H1 (cell line): ENCODE results near the gene SMG5. TPM values are rescaled to one million over a fixed set of nuclear protein-coding genes. Genes with fewer than 3 reads are reported as not detected.

Experiments
- CTCF ChIA-PET: fragments of 300-600 bp; sonication (Branson Sonifier 250); formaldehyde crosslinking; loops from one replicate; lab custom pipeline; 2021; ENCODE audit not compliant: partially characterized antibody; lab: Charles Lee
- POLR2A ChIA-PET: fragments of 300-600 bp; sonication (Branson Sonifier 250); formaldehyde crosslinking; loops from one replicate; lab custom pipeline; 2021; ENCODE audit warnings: inconsistent platforms; ENCODE audit not compliant: partially characterized antibody; lab: Charles Lee
- DNase-seq, 2 experiments: peaks; one replicate each; pipeline versions ENCODE4 v3.0.0 to v3.0.0-alpha.2; 2010 to 2022; ENCODE audit warnings: low spot score in 2 of 2, low read depth in 1 of 2, mixed read lengths in 1 of 2
- FAIRE-seq: peaks from 2 replicates; lab custom pipeline; 2011; peaks lifted over from hg19 to GRCh38; lab: Jason Lieb, UNC
- H2AFZ ChIP-seq: 2 replicates; pipeline ENCODE4 v1.8.1; 2012; ENCODE audit warnings: low read length, inconsistent platforms
- H2AK5ac ChIP-seq: 2 replicates; pipeline ENCODE4 v1.6.1; 2013; ENCODE audit warnings: low read depth, low read length
- H2BK120ac ChIP-seq: replicated peaks from 2 replicates; pipeline ENCODE3; 2013; ENCODE audit warnings: low read depth, low read length, inconsistent platforms
- H2BK12ac ChIP-seq: 2 replicates; pipeline ENCODE4 v1.6.1; 2013; ENCODE audit warnings: low read depth, low read length
- H2BK15ac ChIP-seq: 2 replicates; pipeline ENCODE4 v1.6.1; 2013; ENCODE audit warnings: low read length
- H2BK20ac ChIP-seq: 2 replicates; pipeline ENCODE4 v1.6.1; 2013; ENCODE audit warnings: low read length
- H2BK5ac ChIP-seq: 2 replicates; pipeline ENCODE4 v1.6.1; 2013; ENCODE audit warnings: low read depth, low read length
- H3K14ac ChIP-seq: 2 replicates; pipeline ENCODE4 v1.6.1; 2013; ENCODE audit warnings: inconsistent platforms; ENCODE audit not compliant: insufficient read length
- H3K18ac ChIP-seq: 2 replicates; pipeline ENCODE4 v1.6.1; 2013; ENCODE audit warnings: low read length; ENCODE audit errors: extremely low read depth
- H3K23ac ChIP-seq: 2 replicates; pipeline ENCODE4 v1.6.1; 2013; ENCODE audit warnings: inconsistent platforms; ENCODE audit not compliant: insufficient read length
- H3K23me2 ChIP-seq: 2 replicates; pipeline ENCODE4 v1.6.1; 2013; ENCODE audit warnings: low read depth, low read length
- H3K27ac ChIP-seq: 2 replicates; pipeline ENCODE4 v1.6.1; 2011; ENCODE audit warnings: low read depth, low read length, inconsistent platforms
- H3K27me3 ChIP-seq, 4 experiments: replicated peaks in 1 of 4; 1 replicate in 1 of 4; 2 replicates in 3 of 4; pipeline versions ENCODE4 v1.6.1 to v1.8.1; 2011 to 2013; ENCODE audit warnings: low read length in 3 of 4, mild to moderate bottlenecking in 3 of 4, inconsistent platforms in 2 of 4, mixed read lengths in 2 of 4, moderate library complexity in 1 of 4; ENCODE audit not compliant: control insufficient read depth in 3 of 4, insufficient read depth in 3 of 4; ENCODE audit errors: extremely low read depth in 1 of 4
- H3K36me3 ChIP-seq, 4 experiments: 2 replicates each; pipeline versions ENCODE4 v1.6.1 to v1.8.1; 2011 to 2013; ENCODE audit warnings: mild to moderate bottlenecking in 4 of 4, low read length in 3 of 4, moderate library complexity in 2 of 4, control low read depth in 1 of 4, inconsistent platforms in 1 of 4; ENCODE audit not compliant: insufficient read depth in 4 of 4, control insufficient read depth in 2 of 4
- H3K4ac ChIP-seq: replicated peaks from 2 replicates; pipeline ENCODE3; 2013; ENCODE audit warnings: low read length, low read depth, mixed read lengths, inconsistent platforms; ENCODE audit not compliant: insufficient read length
- H3K4me1 ChIP-seq, 4 experiments: replicated peaks in 1 of 4; 1 replicate in 1 of 4; 2 replicates in 3 of 4; pipeline versions ENCODE4 v1.6.1 to v1.8.1; 2011 to 2013; ENCODE audit warnings: low read length in 3 of 4, inconsistent platforms in 2 of 4, mixed read lengths in 1 of 4; ENCODE audit not compliant: insufficient read depth in 4 of 4, control insufficient read depth in 3 of 4
- H3K4me2 ChIP-seq, 2 experiments: 2 replicates each; pipeline versions ENCODE4 v1.6.1 to v1.8.1; 2011 to 2013; ENCODE audit warnings: low read depth in 2 of 2, low read length in 2 of 2, control low read depth in 1 of 2, inconsistent platforms in 1 of 2, mild to moderate bottlenecking in 1 of 2; ENCODE audit not compliant: insufficient read depth in 1 of 2
- H3K4me3 ChIP-seq, 4 experiments: fragments of 200-600, 300-600 bp in 1 of 4; sonication (generic), shearing (Covaris generic), sonication (Bioruptor Twin) in 1 of 4; 2 replicates each; pipeline versions ENCODE4 v1.5.1 to v1.8.1; 2011 to 2016; ENCODE audit warnings: low read length in 4 of 4, low read depth in 3 of 4, control low read depth in 2 of 4, inconsistent platforms in 2 of 4, mild to moderate bottlenecking in 2 of 4, mixed read lengths in 1 of 4, moderate library complexity in 1 of 4; ENCODE audit not compliant: insufficient read depth in 2 of 4; ENCODE audit errors: extremely low read depth in 1 of 4
- H3K56ac ChIP-seq: replicated peaks from 2 replicates; pipeline ENCODE3; 2013; ENCODE audit warnings: low read depth, mild to moderate bottlenecking, mixed read lengths, low read length, inconsistent platforms; ENCODE audit not compliant: insufficient read length
- H3K79me1 ChIP-seq: 2 replicates; pipeline ENCODE4 v1.6.1; 2013; ENCODE audit warnings: low read depth, low read length, control low read depth
- H3K79me2 ChIP-seq, 2 experiments: 2 replicates each; pipeline versions ENCODE4 v1.6.1 to v1.8.1; 2012 to 2013; ENCODE audit warnings: low read length in 2 of 2, mild to moderate bottlenecking in 2 of 2, inconsistent platforms in 1 of 2; ENCODE audit not compliant: insufficient read depth in 2 of 2, control insufficient read depth in 1 of 2
- H3K9ac ChIP-seq, 4 experiments: replicated peaks in 1 of 4; 1 replicate in 1 of 4; 2 replicates in 3 of 4; pipeline versions ENCODE4 v1.6.1 to v1.8.1; 2011 to 2013; ENCODE audit warnings: low read depth in 3 of 4, low read length in 3 of 4, control low read depth in 2 of 4, mild to moderate bottlenecking in 2 of 4, moderate library complexity in 2 of 4, inconsistent platforms in 1 of 4; ENCODE audit errors: extremely low read depth in 1 of 4
- H3K9me3 ChIP-seq, 2 experiments: 2 replicates each; pipeline versions ENCODE4 v1.6.1 to v1.8.1; 2012 to 2013; ENCODE audit warnings: mild to moderate bottlenecking in 2 of 2, moderate library complexity in 2 of 2, control low read depth in 1 of 2, inconsistent platforms in 1 of 2, low read depth in 1 of 2, low read length in 1 of 2, mixed read lengths in 1 of 2; ENCODE audit not compliant: insufficient read depth in 2 of 2
- H4K20me1 ChIP-seq, 2 experiments: replicated peaks in 1 of 2; 2 replicates each; pipeline versions ENCODE3 to v1.8.1; 2011 to 2013; ENCODE audit warnings: inconsistent platforms in 2 of 2, low read length in 2 of 2, mild to moderate bottlenecking in 1 of 2; ENCODE audit not compliant: insufficient read depth in 2 of 2, control insufficient read depth in 1 of 2
- H4K5ac ChIP-seq: 2 replicates; pipeline ENCODE4 v1.6.1; 2013; ENCODE audit warnings: low read length, low read depth, mixed read lengths, inconsistent platforms; ENCODE audit not compliant: insufficient read length
- H4K8ac ChIP-seq: 2 replicates; pipeline ENCODE4 v1.8.0; 2013; ENCODE audit warnings: mild to moderate bottlenecking, moderate library complexity, low read length, inconsistent platforms; ENCODE audit not compliant: insufficient read depth; ENCODE audit errors: extremely low read depth
- H4K91ac ChIP-seq: replicated peaks from 2 replicates; pipeline ENCODE3; 2013; ENCODE audit warnings: low read length, mixed read lengths, inconsistent platforms; ENCODE audit not compliant: insufficient read length
- CBX8 ChIP-seq: fragments of 300-800, 300-1000 bp; sonication (generic); IDR thresholded peaks from 2 replicates; pipeline ENCODE4 v1.7.1; 2016; ENCODE audit warnings: low read depth, low read length, borderline replicate concordance
- CREB1 ChIP-seq: IDR thresholded peaks from 2 replicates; pipeline ENCODE4 v1.6.1; 2012; ENCODE audit warnings: inconsistent platforms
- CTBP2 ChIP-seq: IDR thresholded peaks from 2 replicates; pipeline ENCODE4 v1.7.0; 2011; ENCODE audit warnings: borderline replicate concordance, mild to moderate bottlenecking, moderate library complexity, mixed read lengths, low read length; ENCODE audit not compliant: insufficient read depth, insufficient read length
- E2F6 ChIP-seq: IDR thresholded peaks from 2 replicates; pipeline ENCODE4 v1.6.1; 2012; ENCODE audit warnings: inconsistent platforms
- NANOG ChIP-seq: IDR thresholded peaks from 2 replicates; pipeline ENCODE4 v1.6.1; 2011; ENCODE audit warnings: low read length, low read depth, mild to moderate bottlenecking, inconsistent platforms; ENCODE audit not compliant: insufficient read depth, poor library complexity, severe bottlenecking
- POLR2A ChIP-seq, 2 experiments: IDR thresholded peaks; 1 replicate in 1 of 2; 2 replicates in 1 of 2; pipeline ENCODE4 v1.6.1; 2011; ENCODE audit warnings: low read depth in 2 of 2, low read length in 2 of 2, mild to moderate bottlenecking in 2 of 2; ENCODE audit errors: control extremely low read depth in 1 of 2
- RBBP5 ChIP-seq: IDR thresholded peaks from 2 replicates; pipeline ENCODE4 v1.7.1; 2012; ENCODE audit warnings: low read depth, mild to moderate bottlenecking, inconsistent platforms, low read length, moderate library complexity, borderline replicate concordance
- RNF2 ChIP-seq: fragments of 200-900, 300-1000 bp; sonication (generic); IDR thresholded peaks from 2 replicates; pipeline ENCODE4 v1.7.1; 2016; ENCODE audit warnings: borderline replicate concordance, low read depth, mild to moderate bottlenecking, antibody characterized with exemption, low read length; ENCODE audit not compliant: poor library complexity, severe bottlenecking; ENCODE audit errors: missing control alignments
- RXRA ChIP-seq: IDR thresholded peaks from 2 replicates; pipeline ENCODE4 v1.6.1; 2011; ENCODE audit warnings: low read depth, mild to moderate bottlenecking, low read length, moderate library complexity; ENCODE audit not compliant: insufficient read depth
- SAP30 ChIP-seq: fragments of 300-600 bp; sonication (generic); IDR thresholded peaks from 2 replicates; pipeline ENCODE4 v1.7.1; 2012; ENCODE audit warnings: low read length, moderate library complexity, mild to moderate bottlenecking, inconsistent platforms; ENCODE audit not compliant: insufficient read depth, insufficient replicate concordance
- SIN3A ChIP-seq, 2 experiments: IDR thresholded peaks in 1 of 2; conservative IDR thresholded peaks in 1 of 2; 2 replicates each; pipeline ENCODE4 v1.6.1; 2011 to 2012; ENCODE audit warnings: low read length in 2 of 2, improper control_type of control experiment in 1 of 2, low read depth in 1 of 2, mild to moderate bottlenecking in 1 of 2
- SUZ12 ChIP-seq: fragments of 200-600 bp; sonication (generic); IDR thresholded peaks from 2 replicates; pipeline ENCODE4 v1.6.1; 2012; ENCODE audit warnings: mild to moderate bottlenecking, inconsistent platforms, low read length, moderate library complexity, mixed read lengths
- ZNF274 ChIP-seq: IDR thresholded peaks from 2 replicates; pipeline ENCODE4 v1.7.0; 2012; ENCODE audit warnings: low read length, borderline replicate concordance; ENCODE audit errors: extremely low read depth
- polyA plus RNA-seq, 7 experiments: library from polyadenylated mRNA; depleted of rRNA in 3 of 7; stranded (reverse) in 5 of 7; unstranded in 2 of 7; fragments of >200 nt in 5 of 7; fragments of 200-250 nt in 2 of 7; gene quantifications; 1 replicate in 5 of 7; 2 replicates in 1 of 7; 4 replicates in 1 of 7; pipeline versions ENCODE4 v1.2.1 to v1.2.3, GENCODE V29; 2011 to 2013; ENCODE audit warnings: missing spikeins in 2 of 7, mixed read lengths in 2 of 7
- total RNA-seq: library from RNA; stranded (reverse); fragmentation: NEBNext Ultra II Directional; extraction: Animal tissue kit (Norgen Biotek cat#: 25700); gene quantifications from 2 replicates; pipeline ENCODE4 v1.2.1, GENCODE V29; 2021

The SMG5 gene
- total and polyA plus RNA-seq, 2 of the 8 experiments (the other 6 are each of a cell fraction or from before 2014, with no cell fraction given) = 32.7 to 98.0 TPM

- Histone ChIP-seq H3K27me3 (no peaks in the 10 kb centered on the region), H3K14ac (no peak overlapping the region), H3K79me1 (peaks cover 10% of the 10 kb centered on the region), H3K18ac (no peak overlapping the region), H2BK15ac (no peak overlapping the region), H3K9me3 (no peaks in the 10 kb centered on the region), H2BK12ac (no peak overlapping the region), H2BK20ac (no peak overlapping the region), H3K9ac (no peak overlapping the region), H3K79me2 (peaks cover 19 to 30% of the 10 kb centered on the region in 2 experiments), H4K8ac (no peak overlapping the region; the same call in 1 of the 2 replicates), H3K56ac (no peak overlapping the region), H4K20me1 (peaks cover 5 to 22% of the 10 kb centered on the region in 2 experiments), H4K91ac (no peak overlapping the region), H3K23me2 (peaks cover 1% of the 10 kb centered on the region; the same call in 1 of the 2 replicates), H4K5ac (no peak overlapping the region), H2AK5ac (no peak overlapping the region), H2AFZ (no peak overlapping the region), H3K27ac (no peak overlapping the region), H3K23ac (no peak overlapping the region), H3K4me2 (no peak overlapping the region), H3K4me3 (no peak overlapping the region), H3K4me1 (peaks cover 0 to 4% (median 1%) of the 10 kb centered on the region in 4 experiments; a peak in 2 of 7 replicates), H2BK120ac (no peak overlapping the region), H2BK5ac (no peak overlapping the region), H3K36me3 (peaks cover 43 to 76% (median 70%) of the 10 kb centered on the region in 4 experiments), H3K4ac (no peak overlapping the region)
- CTCF ChIA-PET = interaction anchor here (1.3 to 1.9 kb wide), 3 partner anchors 12 to 135 kb away, joined by 4 to 9 read pairs (median 5); no protein-coding TSS in a partner anchor
- DNase-seq (no peak), FAIRE-seq (no peak)
- POLR2A ChIA-PET = interaction anchor here (1.2 to 17.4 kb wide), 4 partner anchors 15 to 25 kb away, joined by 3 to 221 read pairs (median 4); partner anchors contain the start of genes GLMP and VHLL
- TF ChIP-seq E2F6 (no peak), ZNF274 (no peak), SIN3A (conservative IDR thresholded peaks at IDR 0.05 in 1 of 2, IDR thresholded peaks at IDR 0.05 in 1 of 2; ENCODE audit: low read depth in 1 of 2, low read length in 2 of 2) (no peak), SAP30 (no peak), RXRA (no peak), RNF2 (no peak), POLR2A (IDR thresholded peaks at IDR 0.05; ENCODE audit: control extremely low read depth in 1 of 2, low read depth in 2 of 2, low read length in 2 of 2) (no peak), NANOG (no peak), RBBP5 (no peak), CREB1 (no peak), SUZ12 (no peak), CTBP2 (no peak), CBX8 (no peak)
Measured at GRCh38 chr1:156276532-156276931, 6.1 kb downstream of the SMG5 start.
